Right atrium auricular region (tissue), 2 donors: ENCODE measurements around the gene CXorf58. TPM values are rescaled to one million over a fixed set of nuclear protein-coding genes. Genes with fewer than 3 reads are reported as not detected.
A peak's percentile ranks its signal among the peaks of the same experiment; 100 is the strongest.

Source experiments
- DNase-seq: peaks from one replicate; pipeline ENCODE4 v3.0.0-alpha.2; 2019; ENCODE audit warnings: low spot score
- H3K27ac ChIP-seq, 2 donors: fragments of 200-600 bp; sonication (generic); 1 replicate in 1 of 2; 2 replicates in 1 of 2; pipeline ENCODE4 v1.5.1; 2016 to 2019
- H3K27me3 ChIP-seq, 2 donors: fragments of 200-600 bp; sonication (generic); one replicate each; pipeline versions ENCODE4 v1.5.1 to v1.6.0; 2017 to 2019
- H3K36me3 ChIP-seq: fragments of 200-600 bp; sonication (generic); one replicate; pipeline ENCODE4 v1.5.1; 2016
- H3K4me1 ChIP-seq, 2 donors: fragments of 200-600 bp; sonication (generic); one replicate each; pipeline versions ENCODE4 v1.5.1 to v1.6.0; 2017 to 2019
- H3K4me3 ChIP-seq, 2 donors: fragments of 200-600 bp; sonication (generic); 1 replicate in 1 of 2; 2 replicates in 1 of 2; pipeline ENCODE4 v1.5.1; 2017 to 2019; ENCODE audit warnings: mild to moderate bottlenecking in 1 of 2, moderate library complexity in 1 of 2
- H3K9me3 ChIP-seq, 2 donors: fragments of 200-600 bp; sonication (generic); one replicate each; pipeline ENCODE4 v1.5.1; 2019
- total RNA-seq, 2 donors: library from RNA; depleted of rRNA; stranded (reverse); fragments of >200 nt; gene quantifications; one replicate each; pipeline ENCODE4 v1.1.0, GENCODE V29; 2016
- TF ChIP-seq, protein P1 (sequence below), 2 donors: fragments of 200-600 bp; sonication (generic); IDR thresholded peaks; one replicate each; pipeline ENCODE4 v1.5.1; 2019; ENCODE audit warnings: antibody characterized with exemption in 2 of 2

Gene CXorf58
- total RNA-seq, 2 donors from 2014 or later, result not detected

GRCh38 chrX:23952391-23952790 is 44.6 kb downstream of the CXorf58 start:
- H3K4me3 ChIP-seq, result no peak overlapping the region
- no peaks in the 10 kb centered on the region for H3K4me1 ChIP-seq
- no peaks in the 10 kb centered on the region for H3K9me3 ChIP-seq
- TF ChIP-seq, protein P1, sequence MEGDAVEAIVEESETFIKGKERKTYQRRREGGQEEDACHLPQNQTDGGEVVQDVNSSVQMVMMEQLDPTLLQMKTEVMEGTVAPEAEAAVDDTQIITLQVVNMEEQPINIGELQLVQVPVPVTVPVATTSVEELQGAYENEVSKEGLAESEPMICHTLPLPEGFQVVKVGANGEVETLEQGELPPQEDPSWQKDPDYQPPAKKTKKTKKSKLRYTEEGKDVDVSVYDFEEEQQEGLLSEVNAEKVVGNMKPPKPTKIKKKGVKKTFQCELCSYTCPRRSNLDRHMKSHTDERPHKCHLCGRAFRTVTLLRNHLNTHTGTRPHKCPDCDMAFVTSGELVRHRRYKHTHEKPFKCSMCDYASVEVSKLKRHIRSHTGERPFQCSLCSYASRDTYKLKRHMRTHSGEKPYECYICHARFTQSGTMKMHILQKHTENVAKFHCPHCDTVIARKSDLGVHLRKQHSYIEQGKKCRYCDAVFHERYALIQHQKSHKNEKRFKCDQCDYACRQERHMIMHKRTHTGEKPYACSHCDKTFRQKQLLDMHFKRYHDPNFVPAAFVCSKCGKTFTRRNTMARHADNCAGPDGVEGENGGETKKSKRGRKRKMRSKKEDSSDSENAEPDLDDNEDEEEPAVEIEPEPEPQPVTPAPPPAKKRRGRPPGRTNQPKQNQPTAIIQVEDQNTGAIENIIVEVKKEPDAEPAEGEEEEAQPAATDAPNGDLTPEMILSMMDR (IDR thresholded peaks at IDR 0.05), result no peak
- H3K36me3 ChIP-seq, result no peaks in the 10 kb centered on the region
- no peak for DNase-seq
- no peak overlapping the region for H3K27ac ChIP-seq
- H3K27me3 ChIP-seq, result no peaks in the 10 kb centered on the region

GRCh38 chrX:23952984-23953907 is 45.4 kb downstream of the CXorf58 start:
- DNase-seq, result no peak
- Histone ChIP-seq H3K27ac (no peak overlapping the region), H3K36me3 (no peaks in the 10 kb centered on the region), H3K4me1 (no peaks in the 10 kb centered on the region), H3K4me3 (peak overlapping the region in 1 of 2 donors; percentile 4), H3K27me3 (no peaks in the 10 kb centered on the region), H3K9me3 (no peaks in the 10 kb centered on the region)
- TF ChIP-seq, protein P1 (IDR thresholded peaks at IDR 0.05), result no peak

- no peaks in the 10 kb centered on the region for H3K27me3 ChIP-seq
- H3K27ac ChIP-seq, result no peak overlapping the region
- DNase-seq, result no peak
- TF ChIP-seq, protein P1 (IDR thresholded peaks at IDR 0.05), result no peak
- no peaks in the 10 kb centered on the region for H3K4me1 ChIP-seq
- no peaks in the 10 kb centered on the region for H3K36me3 ChIP-seq
- no peak overlapping the region for H3K4me3 ChIP-seq
- no peaks in the 10 kb centered on the region for H3K9me3 ChIP-seq
Measured at GRCh38 chrX:23953908-23954269, 46.1 kb downstream of the CXorf58 start.

GRCh38 chrX:23954396-23954795 is 46.6 kb downstream of the CXorf58 start:
- Histone ChIP-seq H3K4me3 (no peak overlapping the region), H3K9me3 (no peaks in the 10 kb centered on the region), H3K27ac (no peak overlapping the region), H3K27me3 (no peaks in the 10 kb centered on the region), H3K36me3 (no peaks in the 10 kb centered on the region), H3K4me1 (no peaks in the 10 kb centered on the region)
- TF ChIP-seq, protein P1 (IDR thresholded peaks at IDR 0.05), result no peak
- no peak for DNase-seq

DNA sequence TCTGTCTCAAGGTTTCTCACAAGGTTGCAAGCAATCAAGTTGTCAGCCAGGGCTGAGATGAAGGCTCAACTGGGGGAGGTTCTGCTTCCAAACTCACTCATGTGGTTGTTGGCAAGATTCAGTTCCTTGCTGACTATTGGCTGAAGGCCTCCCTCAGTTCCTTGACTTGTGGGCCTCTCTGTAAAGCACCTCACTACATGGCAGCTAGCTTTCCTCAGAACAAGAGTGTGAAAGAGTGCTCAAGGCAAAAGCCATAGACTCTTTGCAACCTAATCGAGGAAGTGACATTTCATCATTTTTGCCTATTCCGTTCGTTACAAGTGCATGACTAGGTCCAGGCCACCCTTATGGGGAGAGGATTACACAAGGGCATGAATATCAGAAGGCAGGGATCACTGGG is 52.0 kb downstream of the CXorf58 start:
- H3K36me3 ChIP-seq, result no peaks in the 10 kb centered on the region
- no peaks in the 10 kb centered on the region for H3K27me3 ChIP-seq
- no peaks in the 10 kb centered on the region for H3K4me1 ChIP-seq
- DNase-seq, result no peak
- H3K9me3 ChIP-seq, result no peaks in the 10 kb centered on the region
- H3K27ac ChIP-seq, result no peak overlapping the region
- TF ChIP-seq, protein P1 (IDR thresholded peaks at IDR 0.05), result no peak
- H3K4me3 ChIP-seq, result no peak overlapping the region
